ENCODE measurements around the gene JUNB.

The JUNB gene

GRCh38 chr19:12791345-12792050 is at the start of gene JUNB:
Gene JUNB (plus strand): TSS chr19:12791486. CDS start chr19:12791772, 286 bp downstream.
- DNase-seq (ENCODE audit: low read depth), result peak; percentile 96

- DNase-seq (ENCODE audit: low read depth), result no peak
These were observed 46.0 kb upstream of the JUNB start for GRCh38 chr19:12745166-12745897.

GRCh38 chr19:12748489-12748888 is 42.8 kb upstream of the JUNB start:
- DNase-seq (ENCODE audit: low read depth), result no peak

- DNase-seq (ENCODE audit: low read depth), result no peak
These were observed 41.3 kb upstream of the JUNB start for GRCh38 chr19:12749938-12750521.

GRCh38 chr19:12750851-12751250 is 40.4 kb upstream of the JUNB start:
- no peak for DNase-seq (ENCODE audit: low read depth)

DNA sequence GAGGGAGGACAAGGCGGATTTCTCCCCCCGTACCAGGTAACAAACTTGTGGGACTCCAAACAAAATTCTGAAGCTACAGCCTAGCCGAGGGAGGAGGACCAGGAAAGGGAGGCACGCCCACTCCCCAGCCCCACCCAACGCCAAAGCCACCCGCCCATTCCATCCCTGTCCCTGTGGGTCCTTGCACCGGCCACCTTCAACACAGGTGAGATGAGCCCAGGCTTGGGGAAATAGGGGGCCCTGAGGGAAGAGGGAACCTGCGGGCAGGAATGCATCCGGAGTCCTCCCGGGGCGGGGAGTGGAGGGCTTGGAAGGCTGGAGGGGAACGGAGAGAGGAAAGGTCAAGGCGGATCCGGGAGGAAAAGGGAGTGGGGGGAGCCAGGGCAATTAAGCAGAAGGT is 39.7 kb upstream of the JUNB start, which contains the start of gene BEST2:
TSS of gene BEST2 (plus strand) at position 157 of the 400 bp plus-strand sequence. CDS start 802 bp downstream, outside the sequence.
- DNase-seq (ENCODE audit: low read depth), result no peak

DNA sequence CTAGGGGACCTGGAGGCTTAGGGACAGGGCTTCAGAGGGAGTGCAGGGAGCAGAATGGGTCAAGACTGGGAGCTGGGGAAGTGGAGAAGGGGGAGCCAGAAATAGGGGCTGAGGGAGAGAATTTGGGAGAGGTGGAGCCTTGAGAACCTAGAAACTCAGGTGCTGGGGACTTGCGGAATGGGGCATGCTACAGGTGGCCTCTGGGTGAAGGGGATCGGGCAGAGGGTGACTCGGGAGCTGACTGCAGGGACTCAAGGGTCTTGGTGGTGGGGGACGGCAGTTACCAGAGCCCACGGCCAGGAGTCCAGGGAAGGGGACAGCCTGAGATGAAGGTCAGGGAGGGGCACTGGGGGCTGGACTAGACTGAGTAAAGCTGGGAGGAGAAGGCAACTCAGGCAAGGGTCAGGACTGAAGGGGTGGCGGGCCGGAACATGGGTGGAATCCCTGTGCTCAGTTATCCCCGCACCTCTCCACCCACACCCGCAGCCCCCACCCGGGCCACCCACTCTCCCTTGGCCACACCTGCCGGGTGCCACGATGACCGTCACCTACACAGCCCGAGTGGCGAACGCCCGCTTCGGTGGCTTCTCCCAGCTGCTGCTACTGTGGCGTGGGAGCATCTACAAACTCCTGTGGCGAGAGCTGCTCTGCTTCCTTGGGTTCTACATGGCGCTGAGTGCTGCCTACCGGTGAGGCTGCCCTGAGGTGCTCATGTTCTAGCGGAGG is 39.1 kb upstream of the JUNB start:
- no peak for DNase-seq (ENCODE audit: low read depth)

- no peak for DNase-seq (ENCODE audit: low read depth)
These were observed 36.7 kb upstream of the JUNB start for GRCh38 chr19:12754465-12755196.

- no peak for DNase-seq (ENCODE audit: low read depth)
These were observed 35.0 kb upstream of the JUNB start for GRCh38 chr19:12756150-12756883.

DNA sequence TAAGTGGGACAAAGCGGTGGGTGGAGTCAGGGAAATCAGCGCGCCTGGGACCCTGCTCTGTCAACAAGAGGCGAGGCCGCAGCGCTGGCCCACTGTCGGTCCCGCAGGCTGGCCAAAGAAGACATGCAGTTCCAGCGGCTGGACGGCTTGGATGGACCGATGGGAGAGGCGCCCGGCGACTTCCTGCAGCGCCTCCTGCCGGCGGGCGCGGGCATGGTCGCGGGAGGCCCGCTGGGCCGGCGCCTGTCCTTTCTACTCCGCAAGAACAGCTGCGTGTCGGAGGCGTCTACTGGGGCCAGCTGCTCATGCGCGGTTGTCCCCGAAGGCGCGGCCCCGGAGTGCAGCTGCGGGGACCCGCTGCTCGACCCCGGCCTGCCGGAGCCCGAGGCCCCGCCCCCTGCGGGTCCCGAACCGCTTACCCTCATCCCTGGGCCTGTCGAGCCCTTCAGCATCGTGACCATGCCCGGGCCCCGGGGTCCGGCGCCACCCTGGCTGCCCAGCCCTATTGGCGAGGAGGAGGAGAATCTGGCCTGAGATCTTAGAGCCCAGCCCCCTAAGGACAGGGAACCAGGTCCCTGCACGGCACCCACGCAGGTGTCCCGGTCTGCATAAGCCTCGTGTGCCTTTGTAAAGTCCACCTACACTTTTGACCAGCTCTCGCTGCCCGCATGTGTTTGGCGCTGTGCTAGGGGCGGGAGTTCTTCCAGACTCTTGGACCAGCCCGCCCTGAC is 33.6 kb upstream of the JUNB start:
- DNase-seq (ENCODE audit: low read depth), result peak; percentile 49

GRCh38 chr19:12759686-12760085 is 31.6 kb upstream of the JUNB start:
- DNase-seq (ENCODE audit: low read depth), result no peak

GRCh38 chr19:12763100-12763499 is 28.2 kb upstream of the JUNB start:
- DNase-seq (ENCODE audit: low read depth), result no peak

DNA sequence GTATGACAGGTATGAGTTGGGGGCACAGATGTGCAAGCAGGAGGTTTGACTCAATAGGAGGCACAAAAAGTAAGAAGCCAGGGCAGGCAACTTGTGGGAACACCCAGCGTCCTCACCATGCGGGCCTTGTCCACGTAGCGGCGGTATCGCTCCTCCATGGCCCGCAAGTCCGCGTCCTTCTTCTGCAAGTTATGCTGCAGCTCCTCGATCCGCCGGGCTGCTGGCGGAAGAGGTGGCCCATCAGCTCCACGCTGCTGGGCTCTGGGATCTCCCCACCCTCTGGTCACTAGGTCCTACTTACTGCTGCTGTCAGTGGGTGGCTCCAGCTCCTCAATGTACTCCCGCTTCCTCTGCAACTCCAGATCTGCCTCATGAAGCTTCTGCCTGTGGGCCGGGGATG is 26.6 kb upstream of the JUNB start:
- DNase-seq (ENCODE audit: low read depth), result no peak

DNA sequence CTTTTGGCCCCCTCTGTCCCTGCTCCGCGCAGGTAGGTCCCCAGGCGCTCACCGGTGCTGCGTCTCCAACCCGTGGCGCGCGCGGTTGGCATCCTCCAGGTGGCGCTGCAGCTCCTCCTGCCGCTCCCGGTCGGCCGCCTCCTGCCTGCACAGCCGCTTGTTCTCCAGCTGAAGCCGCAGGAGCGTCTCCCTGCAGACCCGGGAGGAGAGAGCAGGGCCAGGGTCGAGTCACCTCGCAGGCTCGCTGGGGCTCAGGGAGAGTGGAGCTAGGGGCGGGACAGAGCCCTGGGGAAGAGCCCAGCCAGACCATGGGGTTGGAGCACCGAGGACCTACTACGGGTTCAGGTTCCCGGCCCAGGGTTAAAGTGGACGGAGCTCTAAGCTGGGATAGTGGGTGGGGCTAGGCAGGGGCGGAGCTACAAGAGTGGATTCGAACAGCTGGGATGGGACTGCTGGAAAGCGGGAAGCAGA is 25.2 kb upstream of the JUNB start:
- no peak for DNase-seq (ENCODE audit: low read depth)

DNA sequence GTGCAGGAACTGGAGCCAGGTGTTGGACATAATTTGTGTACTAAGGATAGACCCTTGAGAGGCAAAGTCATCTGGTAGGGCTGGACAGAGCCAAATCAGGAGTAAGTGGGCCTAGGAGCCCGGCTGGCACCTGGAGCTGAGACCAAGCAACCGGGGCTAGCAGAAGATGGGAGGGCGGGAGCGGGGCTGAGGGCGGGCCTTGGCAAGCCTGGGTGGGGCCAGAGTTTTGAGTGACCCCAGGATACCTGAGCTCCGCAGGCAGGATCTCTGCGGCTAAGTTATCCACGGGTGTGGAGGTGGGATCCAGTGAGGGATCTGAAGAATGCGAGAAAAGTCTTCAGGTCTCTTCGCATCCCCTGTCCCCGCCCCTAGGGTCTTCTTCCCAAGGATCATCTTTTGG is 24.1 kb upstream of the JUNB start:
- no peak for DNase-seq (ENCODE audit: low read depth)

DNA sequence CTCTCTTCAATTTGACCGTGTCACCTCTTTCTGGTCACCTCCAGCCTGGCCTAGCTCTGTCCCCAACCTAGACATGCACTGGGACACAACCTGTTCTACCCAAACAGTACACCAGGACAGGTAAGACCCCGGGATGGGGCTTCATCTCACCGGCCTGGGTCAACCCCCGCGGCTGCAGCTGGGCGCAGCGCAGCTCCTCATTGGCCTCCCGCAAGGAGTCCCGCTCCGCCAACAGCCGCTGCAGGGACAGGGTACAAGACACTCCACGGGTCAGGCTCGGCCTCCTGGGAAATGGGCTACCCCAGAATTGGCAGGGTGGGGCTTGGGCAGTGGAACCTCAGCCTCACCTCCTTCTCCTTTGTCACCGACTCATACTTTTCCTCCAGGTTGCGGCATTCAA is 23.6 kb upstream of the JUNB start:
- no peak for DNase-seq (ENCODE audit: low read depth)

GRCh38 chr19:12769689-12770088 is 21.6 kb upstream of the JUNB start:
- DNase-seq (ENCODE audit: low read depth), result no peak

- DNase-seq (ENCODE audit: low read depth), result no peak
These were observed 20.4 kb upstream of the JUNB start for GRCh38 chr19:12770922-12771321.

DNA sequence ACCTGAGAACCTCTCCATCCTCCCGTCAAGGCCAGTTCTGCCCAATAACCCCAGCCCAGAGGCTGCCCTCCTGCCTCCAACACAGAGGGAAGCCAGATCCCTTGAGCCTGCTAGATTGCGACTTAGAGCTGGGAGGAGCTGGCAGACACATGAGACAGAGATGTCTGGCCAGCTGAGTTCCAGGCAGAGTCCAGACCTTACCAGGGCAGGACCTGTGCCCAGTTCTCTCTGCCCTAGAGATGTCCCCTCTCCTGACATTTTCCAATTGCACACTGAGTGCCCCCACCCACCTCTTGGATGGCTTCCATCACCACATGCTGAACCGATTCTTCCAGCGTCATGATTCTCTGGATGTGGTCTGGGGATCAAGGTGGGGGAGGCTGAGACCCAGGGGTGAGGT is 19.0 kb upstream of the JUNB start:
- no peak for DNase-seq (ENCODE audit: low read depth)

GRCh38 chr19:12773571-12773970 is 17.7 kb upstream of the JUNB start:
- DNase-seq (ENCODE audit: low read depth), result no peak
